SK-N-SH (cell line): ENCODE measurements around the gene KYNU. TPM values are rescaled to one million over a fixed set of nuclear protein-coding genes. Genes with fewer than 3 reads are reported as not detected.

ENCODE experiments used
- CTCF ChIA-PET: fragments of 300-600, 350-600 bp; formaldehyde crosslinking; extraction: SDS; loops from one replicate; lab custom pipeline; 2021; lab: Yijun Ruan, JAX
- POLR2A ChIA-PET: fragments of 350-600 bp; sonication (Branson Sonifier 250); formaldehyde crosslinking; extraction: SDS; loops from one replicate; lab custom pipeline; 2020; ENCODE audit warnings: antibody characterized with exemption, inconsistent platforms; lab: Yijun Ruan, JAX
- DNase-seq: peaks from one replicate; pipeline ENCODE4 v3.0.0; 2012
- H2AFZ ChIP-seq: fragments of 200-600 bp; sonication (generic); 2 replicates; pipeline ENCODE4 v1.8.1; 2016; ENCODE audit warnings: antibody characterized with exemption, mild to moderate bottlenecking, low read depth
- H3F3A ChIP-seq: fragments of 200-600 bp; sonication (generic); replicated peaks from 2 replicates; pipeline ENCODE3; 2016; ENCODE audit warnings: antibody characterized with exemption, mild to moderate bottlenecking; ENCODE audit not compliant: insufficient read depth
- H3K27ac ChIP-seq, 2 experiments: fragments of 200-500 bp in 1 of 2; fragments of 200-600 bp in 1 of 2; sonication (Bioruptor generic) in 1 of 2; sonication (generic), shearing (Covaris generic) in 1 of 2; 2 replicates each; pipeline versions ENCODE4 v1.5.1 to v1.6.1; 2014 to 2016; ENCODE audit warnings: low read depth in 2 of 2, inconsistent platforms in 1 of 2, low read length in 1 of 2, mild to moderate bottlenecking in 1 of 2, mixed read lengths in 1 of 2
- H3K27me3 ChIP-seq: fragments of 200-600 bp; sonication (generic), shearing (Covaris generic); 2 replicates; pipeline ENCODE4 v1.6.1; 2016; ENCODE audit warnings: mixed run types; ENCODE audit not compliant: insufficient read depth
- H3K36me3 ChIP-seq, 2 experiments: fragments of 200-500 bp in 1 of 2; fragments of 200-600 bp in 1 of 2; sonication (Bioruptor generic) in 1 of 2; sonication (generic) in 1 of 2; replicated peaks in 1 of 2; 2 replicates each; pipeline versions ENCODE3 to v1.5.1; 2014 to 2016; ENCODE audit warnings: low read length in 1 of 2, mild to moderate bottlenecking in 1 of 2; ENCODE audit not compliant: insufficient read depth in 2 of 2, control insufficient read depth in 1 of 2
- H3K4me1 ChIP-seq, 2 experiments: fragments of 200-500 bp in 1 of 2; fragments of 200-600 bp in 1 of 2; sonication (Bioruptor generic) in 1 of 2; sonication (generic), shearing (Covaris generic) in 1 of 2; 2 replicates each; pipeline versions ENCODE4 v1.5.1 to v1.6.1; 2014 to 2016; ENCODE audit warnings: low read depth in 1 of 2, low read length in 1 of 2, mixed run types in 1 of 2; ENCODE audit not compliant: insufficient read depth in 2 of 2, control insufficient read depth in 1 of 2
- H3K4me2 ChIP-seq: fragments of 200-600 bp; sonication (generic), shearing (Covaris generic); 2 replicates; pipeline ENCODE4 v1.6.1; 2017; ENCODE audit warnings: mixed run types
- H3K4me3 ChIP-seq, 2 experiments: fragments of 200-500 bp in 1 of 2; fragments of 200-600 bp in 1 of 2; sonication (Bioruptor generic) in 1 of 2; sonication (generic), shearing (Covaris generic) in 1 of 2; 2 replicates each; pipeline versions ENCODE4 v1.5.1 to v1.8.1; 2014 to 2016; ENCODE audit warnings: low read depth in 2 of 2, inconsistent platforms in 1 of 2, low read length in 1 of 2, mild to moderate bottlenecking in 1 of 2, mixed read lengths in 1 of 2, moderate library complexity in 1 of 2
- H3K79me2 ChIP-seq: fragments of 200-600 bp; sonication (generic); 2 replicates; pipeline ENCODE4 v1.8.1; 2017; ENCODE audit warnings: mild to moderate bottlenecking; ENCODE audit not compliant: insufficient read depth
- H3K9ac ChIP-seq: fragments of 200-600 bp; sonication (generic); 2 replicates; pipeline ENCODE4 v1.6.1; 2017; ENCODE audit warnings: mixed run types
- H3K9me2 ChIP-seq: fragments of 200-600 bp; sonication (generic); 2 replicates; pipeline ENCODE4 v1.6.1; 2017; ENCODE audit warnings: mixed run types
- H3K9me3 ChIP-seq: fragments of 200-600 bp; sonication (generic); 2 replicates; pipeline ENCODE4 v1.6.1; 2017; ENCODE audit warnings: mixed run types, mild to moderate bottlenecking, moderate library complexity
- H4K20me1 ChIP-seq: fragments of 200-600 bp; sonication (generic); 2 replicates; pipeline ENCODE4 v1.6.1; 2017; ENCODE audit warnings: mild to moderate bottlenecking, mixed run types; ENCODE audit not compliant: insufficient read depth
- ELF1 ChIP-seq: IDR thresholded peaks from 2 replicates; pipeline ENCODE4 v1.4.0; 2012
- EP300 ChIP-seq, 2 experiments: IDR thresholded peaks; 2 replicates each; pipeline versions ENCODE4 v1.4.0 to v1.6.1; 2012; ENCODE audit warnings: borderline replicate concordance in 1 of 2, low read depth in 1 of 2, low read length in 1 of 2
- FOXJ3 ChIP-seq: sonication (generic); formaldehyde crosslinking; IDR thresholded peaks from 2 replicates; pipeline ENCODE4 v1.5.1; 2020; ENCODE audit warnings: mild to moderate bottlenecking, missing genetic modification reagents
- FOXM1 ChIP-seq: IDR thresholded peaks from 2 replicates; pipeline ENCODE4 v1.4.0; 2012; ENCODE audit warnings: low read depth, mild to moderate bottlenecking
- GABPA ChIP-seq: IDR thresholded peaks from 2 replicates; pipeline ENCODE4 v1.4.0; 2012; ENCODE audit warnings: low read depth, mild to moderate bottlenecking
- GATA2 ChIP-seq: sonication (generic); formaldehyde crosslinking; IDR thresholded peaks from 2 replicates; pipeline ENCODE4 v1.5.0; 2020; ENCODE audit warnings: mild to moderate bottlenecking, missing genetic modification reagents
- JUND ChIP-seq: IDR thresholded peaks from 2 replicates; pipeline ENCODE4 v1.4.0; 2012
- MEF2A ChIP-seq: IDR thresholded peaks from 2 replicates; pipeline ENCODE4 v1.4.0; 2012; ENCODE audit warnings: low read depth, borderline replicate concordance
- MXI1 ChIP-seq: IDR thresholded peaks from 2 replicates; pipeline ENCODE4 v1.6.1; 2012; ENCODE audit warnings: mild to moderate bottlenecking, low read depth, low read length, improper control_type of control experiment
- NRF1 ChIP-seq: IDR thresholded peaks from 2 replicates; pipeline ENCODE4 v1.6.1; 2012; ENCODE audit warnings: low read depth, mild to moderate bottlenecking, low read length
- POLR2AphosphoS5 ChIP-seq: IDR thresholded peaks from 2 replicates; pipeline ENCODE4 v1.6.1; 2012; ENCODE audit warnings: low read depth, low read length
- RAD21 ChIP-seq: IDR thresholded peaks from 2 replicates; pipeline ENCODE4 v1.6.1; 2012; ENCODE audit warnings: mild to moderate bottlenecking, low read length
- RCOR1 ChIP-seq: fragments of 150-350 bp; IDR thresholded peaks from 2 replicates; pipeline ENCODE4 v1.6.1; 2017; ENCODE audit warnings: antibody characterized with exemption, low read length
- SIN3A ChIP-seq: IDR thresholded peaks from 2 replicates; pipeline ENCODE4 v1.6.1; 2012; ENCODE audit warnings: low read depth, mild to moderate bottlenecking, low read length, moderate library complexity, borderline replicate concordance
- SMC3 ChIP-seq: IDR thresholded peaks from 2 replicates; pipeline ENCODE4 v1.6.1; 2012; ENCODE audit warnings: low read depth, low read length, improper control_type of control experiment
- TAF1 ChIP-seq: IDR thresholded peaks from 2 replicates; pipeline ENCODE4 v1.6.1; 2012; ENCODE audit warnings: low read depth, mild to moderate bottlenecking, low read length, moderate library complexity, borderline replicate concordance
- YY1 ChIP-seq: IDR thresholded peaks from 2 replicates; pipeline ENCODE4 v1.4.0; 2012; ENCODE audit warnings: low read depth, mild to moderate bottlenecking
- ZBTB33 ChIP-seq: IDR thresholded peaks from 2 replicates; pipeline ENCODE4 v1.4.0; 2012; ENCODE audit warnings: low read depth, borderline replicate concordance
- WGBS: methylation state at CpG from one replicate; pipeline ENCODE4 v1.1.6; 2017; ENCODE audit warnings: low lambda C conversion rate; 5-methylcytosine and 5-hydroxymethylcytosine counted together
- polyA plus RNA-seq, 3 experiments: library from polyadenylated mRNA; depleted of rRNA; stranded (reverse); fragments of >200 nt; gene quantifications; 2 replicates each; pipeline ENCODE4 v1.2.3, GENCODE V29; 2012
- TF ChIP-seq, protein P1 (sequence below): IDR thresholded peaks from 2 replicates; pipeline ENCODE4 v1.4.0; 2012; ENCODE audit warnings: low read depth, borderline replicate concordance
- TF ChIP-seq, protein P2 (sequence below): IDR thresholded peaks from 2 replicates; pipeline ENCODE4 v1.6.1; 2012; ENCODE audit warnings: mild to moderate bottlenecking, low read depth, low read length, moderate library complexity

The KYNU gene
- polyA plus RNA-seq, 1 of the 3 experiments (the other 2 are of a cell fraction) = not detected

- Histone ChIP-seq H3K4me3 (no peak overlapping the region), H3K27me3 (no peaks in the 10 kb centered on the region), H3K4me1 (no peaks in the 10 kb centered on the region), H3K9me3 (no peaks in the 10 kb centered on the region), H3K9me2 (no peaks in the 10 kb centered on the region), H3K79me2 (no peaks in the 10 kb centered on the region), H3K36me3 (no peaks in the 10 kb centered on the region), H3K27ac (no peak overlapping the region), H4K20me1 (no peaks in the 10 kb centered on the region), H3K9ac (no peak overlapping the region), H3F3A (no peaks in the 10 kb centered on the region), H2AFZ (no peak overlapping the region), H3K4me2 (no peak overlapping the region)
- TF ChIP-seq NRF1 (no peak), YY1 (no peak), GABPA (no peak), SMC3 (no peak), SIN3A (no peak), ZBTB33 (no peak), RAD21 (no peak), FOXM1 (no peak), ELF1 (no peak), POLR2AphosphoS5 (no peak), JUND (no peak), TAF1 (no peak), RCOR1 (no peak), MXI1 (no peak), GATA2 (CRISPR knock-in tag) (no peak), MEF2A (no peak), FOXJ3 (no peak), EP300 (IDR thresholded peaks at IDR 0.05; ENCODE audit: borderline replicate concordance in 1 of 2, low read depth in 1 of 2, low read length in 1 of 2) (no peak)
- TF ChIP-seq, protein P1, sequence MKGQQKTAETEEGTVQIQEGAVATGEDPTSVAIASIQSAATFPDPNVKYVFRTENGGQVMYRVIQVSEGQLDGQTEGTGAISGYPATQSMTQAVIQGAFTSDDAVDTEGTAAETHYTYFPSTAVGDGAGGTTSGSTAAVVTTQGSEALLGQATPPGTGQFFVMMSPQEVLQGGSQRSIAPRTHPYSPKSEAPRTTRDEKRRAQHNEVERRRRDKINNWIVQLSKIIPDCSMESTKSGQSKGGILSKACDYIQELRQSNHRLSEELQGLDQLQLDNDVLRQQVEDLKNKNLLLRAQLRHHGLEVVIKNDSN = no peak
- TF ChIP-seq, protein P2, sequence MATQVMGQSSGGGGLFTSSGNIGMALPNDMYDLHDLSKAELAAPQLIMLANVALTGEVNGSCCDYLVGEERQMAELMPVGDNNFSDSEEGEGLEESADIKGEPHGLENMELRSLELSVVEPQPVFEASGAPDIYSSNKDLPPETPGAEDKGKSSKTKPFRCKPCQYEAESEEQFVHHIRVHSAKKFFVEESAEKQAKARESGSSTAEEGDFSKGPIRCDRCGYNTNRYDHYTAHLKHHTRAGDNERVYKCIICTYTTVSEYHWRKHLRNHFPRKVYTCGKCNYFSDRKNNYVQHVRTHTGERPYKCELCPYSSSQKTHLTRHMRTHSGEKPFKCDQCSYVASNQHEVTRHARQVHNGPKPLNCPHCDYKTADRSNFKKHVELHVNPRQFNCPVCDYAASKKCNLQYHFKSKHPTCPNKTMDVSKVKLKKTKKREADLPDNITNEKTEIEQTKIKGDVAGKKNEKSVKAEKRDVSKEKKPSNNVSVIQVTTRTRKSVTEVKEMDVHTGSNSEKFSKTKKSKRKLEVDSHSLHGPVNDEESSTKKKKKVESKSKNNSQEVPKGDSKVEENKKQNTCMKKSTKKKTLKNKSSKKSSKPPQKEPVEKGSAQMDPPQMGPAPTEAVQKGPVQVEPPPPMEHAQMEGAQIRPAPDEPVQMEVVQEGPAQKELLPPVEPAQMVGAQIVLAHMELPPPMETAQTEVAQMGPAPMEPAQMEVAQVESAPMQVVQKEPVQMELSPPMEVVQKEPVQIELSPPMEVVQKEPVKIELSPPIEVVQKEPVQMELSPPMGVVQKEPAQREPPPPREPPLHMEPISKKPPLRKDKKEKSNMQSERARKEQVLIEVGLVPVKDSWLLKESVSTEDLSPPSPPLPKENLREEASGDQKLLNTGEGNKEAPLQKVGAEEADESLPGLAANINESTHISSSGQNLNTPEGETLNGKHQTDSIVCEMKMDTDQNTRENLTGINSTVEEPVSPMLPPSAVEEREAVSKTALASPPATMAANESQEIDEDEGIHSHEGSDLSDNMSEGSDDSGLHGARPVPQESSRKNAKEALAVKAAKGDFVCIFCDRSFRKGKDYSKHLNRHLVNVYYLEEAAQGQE = no peak
- CTCF ChIA-PET = interaction anchor here (1.4 kb wide), 1 partner anchor 9 kb away, joined by 3 read pairs; no protein-coding TSS in a partner anchor
- DNase-seq = no peak
- POLR2A ChIA-PET = no interaction called here
- WGBS = 73% methylated on average over 2 of the region's 2 CpGs
These were observed 11.0 kb upstream of the KYNU start for GRCh38 chr2:142866426-142866825.
